HFFc6 (cell line): ENCODE results near the gene NFILZ. TPM values are rescaled to one million over a fixed set of nuclear protein-coding genes. Genes with fewer than 3 reads are reported as not detected.

Experiments used
- DNase-seq: peaks from one replicate; pipeline ENCODE4 v3.0.0-alpha.2; 2018
- H3K27ac Mint-ChIP-seq: 2 replicates; pipeline ENCODE4 v1.8.0; 2020; ENCODE audit warnings: mild to moderate bottlenecking, mixed read lengths
- H3K27me3 Mint-ChIP-seq: 2 replicates; pipeline ENCODE4 v1.8.0; 2021; ENCODE audit warnings: mild to moderate bottlenecking, moderate library complexity, mixed read lengths; ENCODE audit not compliant: insufficient read depth
- H3K36me3 Mint-ChIP-seq: 2 replicates; pipeline ENCODE4 v1.8.0; 2021; ENCODE audit warnings: low read depth, mixed read lengths
- H3K4me1 Mint-ChIP-seq: 2 replicates; pipeline ENCODE4 v1.8.0; 2020; ENCODE audit warnings: low read depth, mixed read lengths
- H3K4me3 Mint-ChIP-seq: 2 replicates; pipeline ENCODE4 v1.8.0; 2020; ENCODE audit warnings: mild to moderate bottlenecking, moderate library complexity, mixed read lengths
- H3K9me3 Mint-ChIP-seq: 2 replicates; pipeline ENCODE4 v1.8.0; 2020; ENCODE audit warnings: mild to moderate bottlenecking, mixed read lengths
- total RNA-seq, 6 experiments: library from RNA; stranded (reverse); fragmentation: NEBNext Ultra II Directional; extraction: Animal tissue kit (Norgen Biotek cat#: 25700); gene quantifications; 2 replicates in 1 of 6; 3 replicates in 5 of 6; pipeline ENCODE4 v1.2.3, GENCODE V29; 2021
- TF ChIP-seq, protein P1 (sequence below): fragments of 200-600 bp; sonication (generic); IDR thresholded peaks from 2 replicates; pipeline ENCODE4 v1.5.0; 2021; ENCODE audit warnings: antibody characterized with exemption, mild to moderate bottlenecking

The NFILZ gene
- total RNA-seq, 6 experiments from 2014 or later: not detected

DNA sequence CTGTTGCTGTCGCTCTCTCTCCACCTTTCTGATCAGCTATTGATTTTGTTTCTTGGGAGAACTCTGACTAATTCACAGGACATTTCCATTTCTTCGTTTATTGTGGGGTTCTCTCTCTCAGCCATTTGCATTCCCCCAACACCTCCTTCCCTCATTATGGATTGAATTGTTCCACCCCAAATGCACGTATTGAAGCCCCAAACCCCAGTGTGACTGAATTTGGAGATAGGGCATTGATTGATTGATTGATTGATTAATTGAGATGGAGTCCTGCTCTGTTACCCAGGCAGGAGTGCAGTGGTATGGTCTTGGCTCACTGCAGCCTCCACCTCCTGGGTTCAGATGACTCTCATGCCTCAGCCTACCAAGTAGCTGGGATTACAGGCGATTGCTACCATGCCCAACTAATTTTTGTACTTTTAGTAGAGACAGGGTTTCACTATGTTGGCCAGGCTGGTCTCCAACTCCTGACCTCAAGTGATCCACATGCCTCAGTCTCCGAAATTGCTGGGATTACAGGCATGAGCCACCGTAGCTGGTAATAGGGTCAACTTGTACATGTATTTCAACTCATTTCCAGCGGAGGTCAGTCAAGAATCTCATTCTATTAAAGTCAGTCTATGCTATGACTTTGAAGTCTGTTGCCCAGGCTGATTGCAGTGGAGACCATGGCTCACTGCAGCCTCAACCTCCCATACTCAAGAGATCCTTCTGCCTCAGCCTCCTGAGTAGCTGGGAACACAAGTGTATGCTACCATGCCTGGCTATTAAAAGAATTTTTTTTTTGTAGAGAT, 13.6 kb downstream of the NFILZ start:
- Mint-ChIP-seq H3K27me3 (peaks cover 12% of the 10 kb centered on the region), H3K4me1 (no peaks in the 10 kb centered on the region; the same call in 1 of the 2 replicates), H3K36me3 (no peaks in the 10 kb centered on the region), H3K27ac (no peak overlapping the region), H3K9me3 (peaks cover 5% of the 10 kb centered on the region; the same call in 1 of the 2 replicates), H3K4me3 (no peak overlapping the region)
- no peak for DNase-seq
- TF ChIP-seq, protein P1, sequence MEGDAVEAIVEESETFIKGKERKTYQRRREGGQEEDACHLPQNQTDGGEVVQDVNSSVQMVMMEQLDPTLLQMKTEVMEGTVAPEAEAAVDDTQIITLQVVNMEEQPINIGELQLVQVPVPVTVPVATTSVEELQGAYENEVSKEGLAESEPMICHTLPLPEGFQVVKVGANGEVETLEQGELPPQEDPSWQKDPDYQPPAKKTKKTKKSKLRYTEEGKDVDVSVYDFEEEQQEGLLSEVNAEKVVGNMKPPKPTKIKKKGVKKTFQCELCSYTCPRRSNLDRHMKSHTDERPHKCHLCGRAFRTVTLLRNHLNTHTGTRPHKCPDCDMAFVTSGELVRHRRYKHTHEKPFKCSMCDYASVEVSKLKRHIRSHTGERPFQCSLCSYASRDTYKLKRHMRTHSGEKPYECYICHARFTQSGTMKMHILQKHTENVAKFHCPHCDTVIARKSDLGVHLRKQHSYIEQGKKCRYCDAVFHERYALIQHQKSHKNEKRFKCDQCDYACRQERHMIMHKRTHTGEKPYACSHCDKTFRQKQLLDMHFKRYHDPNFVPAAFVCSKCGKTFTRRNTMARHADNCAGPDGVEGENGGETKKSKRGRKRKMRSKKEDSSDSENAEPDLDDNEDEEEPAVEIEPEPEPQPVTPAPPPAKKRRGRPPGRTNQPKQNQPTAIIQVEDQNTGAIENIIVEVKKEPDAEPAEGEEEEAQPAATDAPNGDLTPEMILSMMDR: no peak

DNA sequence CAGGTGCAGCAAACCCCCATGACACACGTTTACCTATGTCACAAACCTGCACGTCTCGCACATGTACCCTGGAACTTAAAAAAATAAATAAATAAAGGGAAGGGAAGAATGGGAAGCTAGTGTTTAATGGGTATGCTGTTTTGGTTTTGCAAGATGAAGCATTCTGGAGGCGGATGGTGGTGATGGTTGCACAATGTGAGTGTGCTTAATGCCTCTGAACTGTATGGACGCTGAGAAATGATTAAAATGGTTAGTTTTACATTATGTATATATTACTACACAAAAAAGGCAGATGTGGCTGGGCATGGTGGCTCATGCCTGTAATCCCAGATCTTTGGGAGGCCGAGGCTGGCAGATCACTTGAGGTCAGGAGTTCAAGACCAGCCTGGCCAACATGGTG, 17.8 kb downstream of the NFILZ start:
- H3K27ac Mint-ChIP-seq: no peak overlapping the region
- TF ChIP-seq, protein P1: no peak
- DNase-seq: no peak
- H3K4me1 Mint-ChIP-seq: no peaks in the 10 kb centered on the region
- H3K9me3 Mint-ChIP-seq: no peaks in the 10 kb centered on the region
- H3K27me3 Mint-ChIP-seq: peaks cover 20% of the 10 kb centered on the region
- H3K4me3 Mint-ChIP-seq: no peak overlapping the region
- H3K36me3 Mint-ChIP-seq: no peaks in the 10 kb centered on the region

DNA sequence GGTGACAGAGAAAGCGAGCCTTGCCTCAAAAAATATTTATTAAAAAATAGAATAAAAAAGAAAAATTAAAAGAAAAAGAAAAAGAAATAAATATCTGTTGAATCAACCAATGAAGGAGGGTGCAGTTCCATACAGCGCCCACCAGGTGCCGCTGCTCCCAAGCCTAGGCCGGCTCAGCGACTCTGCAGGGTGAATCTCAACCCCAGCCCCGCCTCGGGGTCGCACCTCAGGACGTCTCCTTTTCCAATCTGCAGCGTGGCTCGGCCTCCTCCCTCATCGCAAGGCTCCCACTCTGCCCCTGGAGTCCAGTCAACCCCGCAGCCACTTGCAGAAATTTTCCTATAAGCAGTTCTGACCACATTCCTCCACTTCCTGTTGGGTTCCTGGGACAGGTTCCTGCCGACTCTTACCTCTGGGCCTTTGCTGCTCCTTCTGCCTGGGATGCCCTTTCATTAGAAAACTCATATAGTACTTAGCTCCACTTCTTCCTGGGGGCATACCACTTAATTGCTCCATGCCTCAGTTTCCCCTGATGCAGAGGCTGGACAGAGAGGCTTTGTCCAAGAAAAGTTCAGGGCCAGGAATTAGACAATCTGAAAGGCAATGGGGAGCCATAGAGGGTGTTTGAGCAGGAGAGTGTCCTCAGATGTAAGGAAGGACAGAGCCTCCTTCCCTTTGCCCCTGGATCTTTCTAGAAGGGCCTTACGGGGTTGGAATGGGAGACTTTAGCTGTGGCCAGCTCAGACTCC, 24.3 kb downstream of the NFILZ start:
- peak overlapping the region; percentile 37; the same call in 1 of the 2 replicates for H3K4me3 Mint-ChIP-seq
- TF ChIP-seq, protein P1: peak; percentile 100
- peak; percentile 8 for DNase-seq
- H3K9me3 Mint-ChIP-seq: no peaks in the 10 kb centered on the region
- H3K27me3 Mint-ChIP-seq: peaks cover 24% of the 10 kb centered on the region
- no peaks in the 10 kb centered on the region for H3K36me3 Mint-ChIP-seq
- H3K4me1 Mint-ChIP-seq: no peaks in the 10 kb centered on the region
- no peak overlapping the region for H3K27ac Mint-ChIP-seq

DNA sequence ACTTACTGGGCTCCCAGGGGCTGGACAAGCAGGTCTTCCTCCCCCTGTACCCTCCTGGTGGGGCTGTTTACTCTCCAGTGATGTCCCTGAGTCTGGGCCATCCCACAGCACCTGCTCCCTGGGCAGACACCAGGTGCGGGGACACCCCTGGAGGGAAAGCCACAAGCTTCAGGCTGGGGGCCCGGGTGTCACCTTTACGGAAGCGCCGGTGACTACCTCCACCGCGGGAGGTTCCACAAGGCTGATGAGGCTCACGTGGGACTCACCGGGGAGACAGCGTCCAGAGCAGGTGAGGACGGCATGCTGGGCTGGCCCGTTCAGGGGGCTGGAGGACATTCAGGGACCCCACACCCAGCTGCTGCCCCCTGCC, 24.9 kb downstream of the NFILZ start:
- Mint-ChIP-seq H3K27me3 (peaks cover 22% of the 10 kb centered on the region), H3K4me3 (no peak overlapping the region), H3K9me3 (no peaks in the 10 kb centered on the region), H3K4me1 (no peaks in the 10 kb centered on the region), H3K36me3 (no peaks in the 10 kb centered on the region), H3K27ac (no peak overlapping the region)
- no peak for DNase-seq
- TF ChIP-seq, protein P1: no peak

DNA sequence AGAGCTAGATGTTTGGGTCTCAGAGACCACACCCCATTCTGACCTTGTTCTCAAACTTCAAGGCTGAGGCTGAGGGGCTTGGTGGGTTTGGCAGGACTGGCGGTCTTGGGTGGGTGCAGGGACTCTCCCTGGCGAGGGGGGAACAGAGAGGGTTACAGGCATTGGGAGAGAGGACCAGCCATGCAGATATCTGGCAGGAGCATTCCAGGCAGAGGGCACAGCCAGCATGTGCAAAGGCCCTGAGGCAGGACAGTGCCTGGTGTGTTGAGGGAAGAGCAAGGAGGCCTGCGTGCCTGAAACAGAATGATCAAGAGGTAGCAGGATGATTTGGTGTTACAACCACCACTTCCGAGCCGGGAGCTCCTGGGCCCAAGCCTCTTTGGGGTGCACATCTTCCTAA, 27.4 kb downstream of the NFILZ start:
- H3K9me3 Mint-ChIP-seq: peaks cover 5% of the 10 kb centered on the region; the same call in 1 of the 2 replicates
- DNase-seq: no peak
- no peaks in the 10 kb centered on the region for H3K4me1 Mint-ChIP-seq
- TF ChIP-seq, protein P1: no peak
- no peak overlapping the region for H3K4me3 Mint-ChIP-seq
- H3K36me3 Mint-ChIP-seq: no peaks in the 10 kb centered on the region
- H3K27ac Mint-ChIP-seq: no peak overlapping the region
- H3K27me3 Mint-ChIP-seq: peaks cover 15% of the 10 kb centered on the region
